HEK293T (cell line): ENCODE data around the gene ADSS1.
"Not testable (repeated sequence)": the region's sequence is repeated elsewhere in the genome, so short reads cannot be mapped to it uniquely, and the experiment has no call there.

Experiments
- CTCF ChIA-PET: fragments of 350-600 bp; formaldehyde crosslinking; extraction: SDS; loops from one replicate; lab custom pipeline; 2021; ENCODE audit warnings: antibody characterized with exemption, inconsistent platforms; lab: Yijun Ruan, JAX
- POLR2A ChIA-PET: fragments of 350-600 bp; formaldehyde crosslinking; extraction: SDS; loops from one replicate; lab custom pipeline; 2020; ENCODE audit warnings: antibody characterized with exemption, inconsistent platforms; lab: Yijun Ruan, JAX
- DNase-seq: peaks from one replicate; pipeline ENCODE4 v3.0.0; 2012; ENCODE audit warnings: mixed read lengths; ENCODE audit errors: extremely low spot score
- ARNT ChIP-seq: fragments of 450-650 bp; IDR thresholded peaks from 2 replicates; pipeline ENCODE4 v1.6.1; 2017; ENCODE audit warnings: mild to moderate bottlenecking
- BHLHE40 ChIP-seq: fragments of 450-650 bp; IDR thresholded peaks from 2 replicates; pipeline ENCODE4 v1.6.1; 2016; ENCODE audit warnings: mild to moderate bottlenecking, moderate library complexity, borderline replicate concordance
- CTBP1 ChIP-seq: fragments of 450-650 bp; IDR thresholded peaks from 2 replicates; pipeline ENCODE4 v1.6.1; 2016; ENCODE audit warnings: borderline replicate concordance
- ELF4 ChIP-seq: fragments of 450-650 bp; IDR thresholded peaks from 2 replicates; pipeline ENCODE4 v1.6.1; 2017; ENCODE audit warnings: antibody characterized with exemption
- FOXA1 ChIP-seq: fragments of 450-650 bp; IDR thresholded peaks from 2 replicates; pipeline ENCODE4 v1.6.1; 2016; ENCODE audit warnings: mild to moderate bottlenecking
- FOXK2 ChIP-seq: fragments of 450-650 bp; IDR thresholded peaks from 2 replicates; pipeline ENCODE4 v1.6.1; 2016; ENCODE audit warnings: mild to moderate bottlenecking
- FOXM1 ChIP-seq: fragments of 450-650 bp; IDR thresholded peaks from 2 replicates; pipeline ENCODE4 v1.6.1; 2017; ENCODE audit warnings: mild to moderate bottlenecking, borderline replicate concordance
- HDGF ChIP-seq: fragments of 450-650 bp; IDR thresholded peaks from 2 replicates; pipeline ENCODE4 v1.6.1; 2017; ENCODE audit warnings: antibody characterized with exemption, borderline replicate concordance
- L3MBTL2 ChIP-seq: fragments of 450-650 bp; conservative IDR thresholded peaks from 2 replicates; pipeline ENCODE4 v1.6.1; 2016; ENCODE audit warnings: mild to moderate bottlenecking
- LEF1 ChIP-seq: fragments of 450-650 bp; IDR thresholded peaks from 2 replicates; pipeline ENCODE4 v1.6.1; 2017; ENCODE audit warnings: mild to moderate bottlenecking, borderline replicate concordance
- NFRKB ChIP-seq: fragments of 450-650 bp; IDR thresholded peaks from 2 replicates; pipeline ENCODE4 v1.6.1; 2016; ENCODE audit warnings: mild to moderate bottlenecking, moderate library complexity
- PKNOX1 ChIP-seq: fragments of 450-650 bp; IDR thresholded peaks from 2 replicates; pipeline ENCODE4 v1.6.1; 2016
- SP1 ChIP-seq: fragments of 450-650 bp; IDR thresholded peaks from 2 replicates; pipeline ENCODE4 v1.6.1; 2017
- SUZ12 ChIP-seq: fragments of 450-650 bp; IDR thresholded peaks from 2 replicates; pipeline ENCODE4 v1.6.1; 2016; ENCODE audit warnings: mild to moderate bottlenecking
- TARDBP ChIP-seq: fragments of 450-650 bp; IDR thresholded peaks from 2 replicates; pipeline ENCODE4 v1.6.1; 2016
- ZNF384 ChIP-seq: fragments of 450-650 bp; IDR thresholded peaks from 2 replicates; pipeline ENCODE4 v1.6.1; 2016

ADSS1 gene

GRCh38 chr14:104724981-104725771 is 1.1 kb downstream of the ADSS1 start:
- POLR2A ChIA-PET: interaction anchor here (1.0 to 2.7 kb wide), 2 partner anchors 26 to 27 kb away, joined by 3 to 18 read pairs; partner anchors contain the start of gene SIVA1
- CTCF ChIA-PET: interaction anchor here (1.4 kb wide), 1 partner anchor 27 kb away, joined by 3 read pairs; the partner anchor contains the start of gene SIVA1
- TF ChIP-seq L3MBTL2 (no peak), TARDBP (no peak), BHLHE40 (no peak), CTBP1 (no peak)
- DNase-seq: no peak

- no peak for TF ChIP-seq CTBP1
- no peak for TF ChIP-seq ARNT
- no peak for TF ChIP-seq NFRKB
- TF ChIP-seq ZNF384: no peak
- TF ChIP-seq FOXM1: no peak
- no peak for TF ChIP-seq FOXK2
- TF ChIP-seq HDGF: no peak
- TF ChIP-seq PKNOX1: no peak
- TF ChIP-seq FOXA1: no peak
- TF ChIP-seq L3MBTL2: no peak
- TF ChIP-seq LEF1: no peak
- DNase-seq: no peak
- ChIA-PET CTCF (no interaction called here), POLR2A (interaction anchor here (1.0 to 2.7 kb wide), 2 partner anchors 25 to 26 kb away, joined by 3 to 18 read pairs; partner anchors contain the start of gene SIVA1)
These were observed 1.9 kb downstream of the ADSS1 start for GRCh38 chr14:104725772-104726548.

GRCh38 chr14:104726600-104727451 is 2.8 kb downstream of the ADSS1 start:
- no peak for TF ChIP-seq LEF1
- no peak for TF ChIP-seq FOXM1
- no peak for TF ChIP-seq CTBP1
- TF ChIP-seq NFRKB: no peak
- ChIA-PET CTCF (no interaction called here), POLR2A (interaction anchor here (2.7 kb wide), 1 partner anchor 26 kb away, joined by 18 read pairs; the partner anchor contains the start of gene SIVA1)
- no peak for DNase-seq

GRCh38 chr14:104728631-104729030 is 4.6 kb downstream of the ADSS1 start:
- no peak for DNase-seq
- POLR2A ChIA-PET: interaction anchor here (0.9 kb wide), 1 partner anchor 51 kb away, joined by 3 read pairs; no protein-coding TSS in a partner anchor
- CTCF ChIA-PET: no interaction called here
- TF ChIP-seq SUZ12 (no peak), FOXM1 (no peak), LEF1 (no peak), FOXA1 (no peak), BHLHE40 (no peak), PKNOX1 (no peak), NFRKB (no peak), TARDBP (no peak), ARNT (no peak), SP1 (no peak)

DNA sequence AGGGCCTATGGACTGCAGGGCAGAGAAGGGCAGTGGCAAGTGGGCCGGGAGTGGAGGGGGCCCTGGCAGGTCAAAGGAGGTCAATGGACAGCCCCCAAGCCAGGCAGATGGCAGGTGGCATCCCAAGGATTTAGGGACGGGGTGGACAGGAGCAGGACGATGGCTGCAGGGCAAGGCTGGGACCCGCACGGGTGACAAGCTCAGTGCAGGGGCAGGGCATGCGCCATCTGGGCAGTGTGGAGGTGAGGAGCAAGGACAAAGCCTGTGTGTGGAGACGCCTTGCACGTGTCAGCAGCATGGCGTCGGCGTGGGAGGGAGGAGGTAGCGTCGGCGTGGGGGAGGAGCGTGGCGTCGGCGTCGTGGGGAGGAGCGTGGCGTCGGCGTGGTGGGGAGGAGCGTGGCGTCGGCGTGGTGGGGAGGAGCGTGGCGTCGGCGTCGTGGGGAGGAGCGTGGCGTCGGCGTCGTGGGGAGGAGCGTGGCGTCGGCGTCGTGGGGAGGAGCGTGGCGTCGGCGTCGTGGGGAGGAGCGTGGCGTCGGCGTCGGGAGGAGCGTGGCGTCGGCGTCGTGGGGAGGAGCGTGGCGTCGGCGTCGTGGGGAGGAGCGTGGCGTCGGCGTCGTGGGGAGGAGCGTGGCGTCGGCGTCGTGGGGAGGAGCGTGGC is 5.3 kb downstream of the ADSS1 start:
- CTCF ChIA-PET, DNase-seq: not testable (repeated sequence)
- POLR2A ChIA-PET: interaction anchor here (0.9 kb wide), 1 partner anchor 52 kb away, joined by 3 read pairs; no protein-coding TSS in a partner anchor

GRCh38 chr14:104729835-104730181 is 5.8 kb downstream of the ADSS1 start:
- ChIA-PET POLR2A (no interaction called here), CTCF (no interaction called here)
- no peak for DNase-seq
- no peak for TF ChIP-seq ELF4
- TF ChIP-seq ARNT: no peak
- TF ChIP-seq NFRKB: no peak
- TF ChIP-seq BHLHE40: no peak
- TF ChIP-seq SUZ12: no peak
- no peak for TF ChIP-seq CTBP1
- TF ChIP-seq ZNF384: no peak
- TF ChIP-seq SP1: no peak
- TF ChIP-seq FOXA1: no peak
- no peak for TF ChIP-seq FOXK2
- no peak for TF ChIP-seq FOXM1
- no peak for TF ChIP-seq PKNOX1
- no peak for TF ChIP-seq TARDBP
- TF ChIP-seq LEF1: no peak
